ENCODE data around the gene ALDOB.

ALDOB gene

DNA sequence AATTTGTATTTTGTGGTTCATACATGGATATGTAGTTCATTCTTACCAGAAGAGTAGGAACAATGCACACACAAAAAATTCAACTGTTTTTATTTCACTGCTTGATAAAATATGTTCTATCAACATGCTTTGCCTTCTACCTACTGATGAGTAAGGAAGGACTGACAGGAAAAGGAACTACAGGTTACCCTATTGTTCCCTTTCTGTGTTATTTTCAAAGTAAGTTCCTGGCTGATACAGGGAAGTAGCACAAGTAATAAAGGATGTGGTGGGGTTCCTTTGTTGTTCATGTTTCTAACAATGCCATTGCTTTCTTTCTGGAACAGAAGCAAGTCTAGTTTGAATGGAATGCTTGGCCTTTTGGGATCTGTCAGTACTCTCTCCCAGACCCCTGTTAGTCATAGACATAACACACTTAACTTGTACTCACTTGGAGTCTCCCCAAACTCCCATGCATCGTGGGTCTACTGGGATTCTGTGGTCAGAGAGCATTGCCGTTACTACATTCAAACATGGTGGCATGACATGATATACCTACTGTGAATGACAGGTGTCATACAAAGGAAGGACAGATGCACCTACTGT is 20.2 kb upstream of the ALDOB start:
- no peak for DNase-seq

DNA sequence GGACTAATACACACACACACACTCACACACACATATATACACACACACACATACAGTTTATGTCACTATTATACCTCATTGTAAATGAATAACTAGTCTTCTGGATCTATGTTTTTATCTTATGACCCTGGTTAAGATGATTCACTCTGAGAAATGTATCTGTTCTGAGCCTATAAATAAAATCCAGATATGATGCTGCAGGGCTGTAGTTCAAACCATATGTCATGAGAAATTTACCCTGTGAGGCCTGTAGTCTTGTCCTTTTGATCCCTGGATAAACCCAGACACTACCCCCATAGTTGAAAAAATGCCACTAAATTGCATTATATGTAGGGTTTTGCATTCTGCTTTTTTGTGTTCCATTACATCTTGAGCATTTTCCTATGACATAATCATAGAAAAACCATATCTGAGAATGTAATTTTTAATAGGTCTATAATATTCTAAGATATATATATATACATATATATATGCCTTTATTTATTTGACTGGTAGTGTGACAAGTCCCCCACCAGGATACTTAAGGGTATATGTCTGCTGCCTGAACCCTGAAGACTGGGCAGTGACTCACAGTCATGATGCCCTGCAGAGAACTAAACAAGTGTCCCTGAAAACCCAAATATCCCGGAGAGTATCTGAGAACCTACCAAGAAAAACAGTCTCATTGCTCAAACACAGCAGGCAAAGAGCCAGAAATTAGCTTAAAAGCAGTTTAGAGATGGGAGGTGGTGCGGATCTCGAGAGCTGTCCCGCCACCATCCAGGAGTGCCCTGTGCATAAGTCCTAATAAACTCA is 18.4 kb upstream of the ALDOB start:
- no peak for DNase-seq

DNA sequence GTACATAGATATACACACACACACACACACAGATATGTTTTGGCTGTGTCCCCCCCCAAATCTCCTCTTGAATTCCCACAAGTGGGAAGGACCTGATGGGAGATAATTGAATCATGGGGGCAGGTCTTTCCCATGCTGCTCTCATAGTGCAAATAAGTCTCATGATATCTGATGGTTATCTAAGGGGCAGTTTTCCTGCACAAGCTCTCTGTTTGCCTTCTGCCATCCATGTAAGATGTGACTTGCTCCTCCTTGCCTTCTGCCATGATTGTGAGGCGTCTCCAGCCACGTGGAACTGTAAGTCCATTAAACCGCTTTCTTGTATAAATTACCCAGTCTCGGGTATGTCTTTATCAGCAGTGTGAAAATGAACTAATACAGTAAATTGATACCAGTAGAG is 15.9 kb upstream of the ALDOB start:
- DNase-seq: no peak

DNA sequence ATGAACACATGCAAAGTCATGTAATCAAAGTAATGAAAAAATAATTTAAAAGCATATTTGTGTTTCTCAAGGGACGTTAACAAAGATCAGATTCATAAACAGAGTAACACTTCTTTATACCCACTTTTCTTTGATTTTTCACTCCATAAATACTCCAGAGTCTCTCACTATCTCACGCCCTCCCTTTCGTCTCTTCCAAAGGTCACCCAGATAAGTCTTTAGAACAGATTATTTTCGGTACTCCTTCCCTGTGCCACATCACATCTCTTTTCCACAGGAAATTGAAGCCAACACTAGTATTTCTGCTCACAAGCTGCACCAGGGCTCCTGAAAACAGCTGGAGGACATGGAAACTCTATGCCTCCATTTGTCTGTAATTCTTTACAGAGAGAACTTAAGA is 15.4 kb upstream of the ALDOB start:
- DNase-seq: no peak

DNA sequence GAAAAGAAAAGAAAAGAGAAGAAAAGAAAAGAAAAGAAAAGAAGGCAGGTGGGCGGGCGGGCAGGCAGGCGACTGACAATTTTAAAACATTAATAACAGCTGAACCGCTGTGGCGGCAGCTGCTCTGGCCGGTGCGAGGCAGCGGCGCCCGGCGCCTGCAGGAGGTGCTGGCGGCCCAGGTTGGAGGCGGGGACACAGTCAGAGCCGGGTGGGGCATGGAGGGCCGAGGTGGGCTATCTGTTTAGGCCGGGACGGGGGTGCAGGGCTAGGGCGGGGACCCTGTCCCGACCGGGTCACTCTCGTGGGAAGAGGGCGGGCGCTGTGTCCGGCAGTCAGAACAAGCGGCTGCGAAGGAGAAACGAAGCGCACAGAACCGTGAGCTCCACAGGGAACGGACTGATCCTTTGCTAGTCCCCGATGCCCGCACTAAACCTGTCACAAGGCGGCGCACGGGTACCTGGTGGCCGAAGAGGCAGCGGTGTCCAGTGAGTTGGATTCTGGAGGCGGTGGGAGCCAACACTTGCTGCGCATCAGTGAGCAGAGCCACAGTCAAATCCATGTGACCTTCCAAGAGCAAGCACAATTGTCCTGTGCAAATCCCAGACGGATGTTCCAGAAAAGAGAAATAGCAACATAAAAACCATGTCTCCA is 13.6 kb upstream of the ALDOB start:
- DNase-seq: peak; percentile 38 to 85

DNA sequence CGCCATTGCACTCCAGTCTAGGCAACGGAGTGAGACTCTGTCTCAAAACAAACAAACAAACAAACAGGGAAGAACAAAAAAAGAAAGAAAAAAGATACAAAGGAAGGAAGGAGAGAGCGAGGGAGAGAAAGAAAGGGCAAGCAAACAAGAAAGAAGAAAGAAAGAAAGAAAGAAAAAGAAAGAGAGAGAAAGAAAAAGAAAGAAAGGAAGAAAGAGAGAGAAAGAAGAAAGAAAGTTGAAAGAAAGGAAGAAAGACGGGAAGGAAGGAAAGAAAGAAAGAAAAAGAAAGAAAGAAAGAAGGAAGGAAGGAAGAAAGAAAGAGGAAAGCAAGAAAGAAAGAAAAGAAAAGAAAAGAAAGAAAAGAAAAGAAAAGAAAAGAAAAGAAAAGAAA is 13.1 kb upstream of the ALDOB start:
- DNase-seq: no peak

DNA sequence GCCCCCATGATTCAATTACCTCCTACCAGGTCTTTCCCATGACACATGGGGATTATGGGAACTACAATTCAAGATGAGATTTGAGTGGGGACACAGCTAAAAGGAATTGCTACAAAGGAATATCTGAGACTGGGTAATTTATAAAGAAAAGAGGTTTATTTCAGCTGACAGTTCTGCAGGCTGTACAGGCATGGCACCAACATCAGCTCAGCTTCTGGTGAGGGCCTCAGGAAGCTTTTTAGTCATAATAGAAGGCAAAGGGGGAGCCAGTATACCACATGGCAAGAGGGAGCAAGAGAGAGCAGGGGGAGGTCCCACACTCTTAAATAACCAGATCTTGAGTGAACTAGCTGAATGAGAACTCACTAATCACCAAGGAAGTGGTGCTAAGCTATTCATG is 11.2 kb upstream of the ALDOB start:
- DNase-seq: no peak

DNA sequence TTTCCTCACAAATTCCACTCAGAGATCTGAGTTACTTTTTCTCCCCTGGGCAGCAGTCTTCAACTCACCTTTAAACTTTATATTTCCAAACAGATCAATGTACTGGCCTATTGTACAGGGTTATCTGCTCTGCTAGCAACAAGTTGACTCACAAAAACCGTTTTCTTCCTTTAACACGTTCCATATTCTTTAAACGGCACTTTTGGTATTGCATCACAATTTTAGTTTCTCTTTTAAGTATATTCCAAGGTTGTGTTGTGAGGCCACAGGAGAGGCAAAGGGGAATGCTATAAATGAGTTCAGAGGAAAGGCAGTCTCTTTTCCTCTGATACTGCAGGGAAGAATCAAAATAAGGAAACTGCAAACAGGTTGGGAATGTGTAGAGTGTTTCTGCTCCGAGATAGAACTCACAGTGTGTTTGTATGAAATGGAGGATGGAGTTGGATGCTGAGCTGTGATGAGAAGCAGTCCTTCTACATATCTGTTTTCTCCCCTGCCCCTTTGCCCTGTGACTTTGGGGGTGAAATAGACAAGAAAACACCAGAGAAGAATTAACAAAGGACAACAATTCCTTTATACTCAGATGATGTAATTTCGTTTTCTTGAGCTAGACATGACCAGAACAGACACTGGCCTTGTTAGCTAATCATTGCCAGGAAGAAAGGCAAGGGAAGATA is 9.9 kb upstream of the ALDOB start:
- DNase-seq: no peak

DNA sequence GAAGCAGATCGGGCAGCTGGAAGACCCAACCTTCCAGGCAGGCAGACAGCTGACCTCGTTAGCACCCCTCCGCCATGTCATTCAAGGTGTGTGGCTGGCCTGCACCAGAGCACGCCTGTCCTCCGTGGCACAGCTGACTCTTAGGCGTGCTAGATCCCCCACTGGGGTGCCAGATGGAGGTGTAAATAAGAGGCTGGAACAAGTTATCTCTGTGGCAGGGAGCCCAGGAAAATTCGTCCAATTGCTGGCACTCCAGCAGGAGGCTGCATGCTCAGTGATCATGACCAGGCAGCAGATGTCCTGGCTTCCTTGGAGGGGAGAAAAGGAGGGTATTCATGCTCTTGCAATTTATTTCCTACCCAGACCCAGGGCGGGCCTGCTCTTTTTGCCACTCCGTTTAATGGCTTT is 7.8 kb upstream of the ALDOB start:
- no peak for DNase-seq

DNA sequence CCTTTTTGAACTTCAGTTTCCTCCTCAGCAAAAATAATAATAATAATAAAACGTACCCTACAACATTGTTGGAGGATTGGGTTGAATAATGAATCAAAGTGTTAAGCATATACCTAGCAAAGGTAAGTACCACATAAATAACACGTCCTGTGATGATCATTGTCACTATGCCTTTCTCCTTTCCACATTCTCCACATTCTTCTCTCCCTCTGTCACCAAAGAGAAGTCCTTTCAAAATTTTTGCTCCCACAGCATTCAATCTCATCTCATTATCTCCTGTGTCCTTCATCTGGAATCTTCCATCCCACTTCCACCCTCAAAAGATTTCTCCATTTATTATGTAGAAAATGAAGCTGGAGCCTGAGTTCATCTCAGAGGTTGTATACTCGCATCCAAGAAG is 7.2 kb upstream of the ALDOB start:
- no peak for DNase-seq

DNA sequence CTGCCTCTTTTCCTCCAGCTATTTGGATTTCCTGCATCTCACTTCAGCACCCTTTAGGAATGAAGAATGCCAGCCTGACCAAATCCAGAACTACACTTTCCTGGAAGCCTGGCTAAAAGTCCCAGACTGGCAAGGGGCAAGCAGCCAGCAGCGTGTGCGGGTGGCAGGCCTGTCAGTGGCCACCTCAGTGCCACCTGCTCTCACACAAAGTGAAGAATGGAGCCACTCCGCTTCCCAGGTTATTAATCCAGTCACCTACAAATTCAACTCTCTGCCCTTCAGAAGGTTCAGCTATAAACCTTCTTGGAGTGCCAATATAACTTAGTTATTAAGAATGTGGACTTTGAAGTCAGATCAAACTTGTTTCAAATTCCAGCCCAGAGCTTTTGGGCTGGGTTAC is 6.7 kb upstream of the ALDOB start:
- DNase-seq: no peak

DNA sequence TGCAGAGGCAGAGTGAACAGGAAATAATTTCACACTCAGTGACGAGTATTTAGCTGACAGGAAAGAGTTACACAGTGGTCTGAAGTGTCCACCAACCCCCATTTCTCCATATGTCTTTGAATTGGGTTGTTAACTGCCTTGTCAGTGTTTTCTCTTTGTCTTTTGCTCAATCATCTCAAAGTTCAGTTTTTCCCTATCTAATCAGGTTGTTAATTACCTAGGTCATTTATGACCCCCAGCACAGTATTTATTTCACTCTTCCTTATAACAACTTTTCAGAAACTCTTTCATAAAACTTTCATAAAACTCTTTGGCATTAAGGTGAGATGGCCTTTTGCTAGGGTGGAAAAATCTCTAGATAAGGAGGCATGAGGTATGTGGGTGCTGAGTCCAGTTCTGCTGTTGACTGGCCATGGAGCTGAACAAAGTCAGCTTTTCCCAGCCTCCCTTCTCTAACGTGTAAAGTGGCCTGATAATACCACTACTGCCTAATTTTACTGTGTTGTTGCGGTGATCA is 5.2 kb upstream of the ALDOB start:
- DNase-seq: no peak

DNA sequence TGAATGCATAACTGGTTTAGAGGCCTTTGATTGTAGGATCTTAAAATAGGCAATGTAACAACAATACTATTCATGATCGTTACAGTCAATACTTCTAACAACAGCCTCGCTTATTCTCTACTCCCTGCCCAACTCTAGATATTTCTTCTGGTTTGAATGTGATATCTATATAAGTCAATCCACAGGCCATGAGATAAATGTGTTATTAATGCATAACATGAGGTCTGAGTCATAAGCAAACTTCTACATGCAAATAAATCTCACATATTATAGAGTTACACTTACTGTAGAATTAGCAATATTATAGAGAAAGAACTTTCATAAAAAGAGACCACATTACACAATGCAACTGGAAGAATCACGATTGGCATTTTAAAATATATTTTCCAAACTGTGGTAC is 2.9 kb upstream of the ALDOB start:
- no peak for DNase-seq

DNA sequence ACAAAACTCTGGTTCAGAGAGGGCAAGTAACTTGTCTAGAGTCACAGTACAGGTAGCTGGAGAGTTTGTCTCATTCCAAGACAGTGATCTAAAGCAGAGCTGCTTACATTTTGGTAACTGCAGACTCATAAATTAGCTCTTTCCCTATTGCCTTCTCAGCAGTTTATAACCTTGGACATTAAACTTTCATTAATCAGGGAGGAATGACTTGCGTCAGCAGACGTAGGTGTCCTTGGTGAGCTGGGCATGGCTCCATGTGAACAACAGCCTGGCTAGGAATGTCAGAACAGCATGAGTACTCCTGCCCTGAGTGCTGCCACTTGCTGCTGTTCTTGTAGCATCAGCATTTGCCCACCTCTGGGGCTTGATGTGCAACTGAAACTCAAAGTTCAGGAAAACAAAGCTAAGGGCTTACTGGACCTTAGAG is 2.2 kb upstream of the ALDOB start:
- DNase-seq: no peak

DNA sequence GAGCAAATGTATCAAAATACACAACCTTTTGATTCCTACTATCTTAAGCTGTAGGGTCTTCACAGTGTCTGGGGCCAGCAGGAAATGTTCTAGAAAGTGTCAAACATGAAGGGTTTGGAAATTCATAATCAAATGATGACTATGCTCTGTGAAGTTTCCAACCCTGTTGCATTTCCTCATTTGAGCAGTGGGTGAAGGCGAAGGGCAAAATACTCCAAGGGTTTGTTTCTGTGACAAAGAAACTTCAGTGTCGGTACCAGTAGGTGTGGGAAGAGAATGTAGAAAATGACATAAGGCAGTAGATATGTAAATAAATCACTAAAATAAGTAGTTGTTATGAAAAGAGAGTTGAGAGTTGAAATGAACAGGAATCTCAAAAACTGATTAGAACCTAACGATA is 576 bp downstream of the ALDOB start:
- DNase-seq: no peak

DNA sequence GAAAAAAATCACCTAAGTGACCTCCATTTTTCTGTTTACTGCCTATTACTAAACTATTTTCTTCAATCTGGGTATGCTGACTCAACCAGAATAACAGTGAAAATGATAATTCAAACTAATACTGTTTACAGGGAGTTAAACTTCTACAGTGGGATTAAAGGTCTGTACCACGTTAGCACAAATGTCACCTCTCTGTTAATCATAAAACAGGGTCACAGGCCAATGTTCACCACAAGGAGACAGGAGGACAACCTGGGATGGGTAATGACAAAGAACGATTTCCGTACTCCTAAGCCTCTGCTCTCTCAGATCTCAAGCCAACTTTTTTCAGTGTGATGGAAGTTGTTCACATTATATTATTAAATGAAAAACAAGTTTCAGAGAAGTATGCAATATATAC is 2.3 kb downstream of the ALDOB start:
- DNase-seq: no peak

DNA sequence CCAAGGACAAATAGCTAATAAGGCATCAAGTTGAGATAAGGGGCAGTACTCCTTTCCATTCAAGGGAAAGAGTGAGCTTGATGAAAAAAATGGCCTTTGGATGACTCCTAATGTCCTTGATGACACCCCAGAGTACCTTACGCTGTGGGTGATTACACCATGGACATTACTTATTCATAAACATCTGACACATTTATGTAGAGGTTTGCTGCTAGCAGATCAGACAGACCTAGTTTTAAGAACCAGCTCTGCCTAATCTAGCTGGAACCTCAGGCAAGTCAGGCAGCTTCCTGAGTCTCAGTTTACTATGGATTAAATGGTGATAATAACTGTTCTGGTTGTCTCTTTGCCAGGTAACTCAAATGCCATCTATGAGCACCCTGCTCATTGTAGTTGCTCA is 2.8 kb downstream of the ALDOB start:
- no peak for DNase-seq

DNA sequence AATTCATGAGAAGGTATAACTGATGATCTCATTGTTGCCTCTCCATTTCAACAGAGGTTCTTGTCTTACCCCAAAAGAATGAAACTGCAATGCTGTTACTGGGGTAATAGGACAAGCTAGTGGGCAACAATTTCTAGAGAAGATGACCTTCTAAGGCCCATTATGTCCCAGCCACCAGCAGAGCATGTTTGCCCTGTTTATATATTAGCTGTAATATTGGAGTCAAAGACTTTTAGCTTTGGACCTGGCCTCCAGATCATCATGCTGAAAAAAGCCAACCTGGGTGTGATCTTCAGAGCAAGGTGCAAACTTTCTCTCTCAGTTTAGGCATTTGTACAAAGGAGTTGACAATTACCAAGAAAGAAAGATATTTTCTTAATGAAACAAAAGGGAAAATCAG is 3.4 kb downstream of the ALDOB start:
- DNase-seq: no peak

DNA sequence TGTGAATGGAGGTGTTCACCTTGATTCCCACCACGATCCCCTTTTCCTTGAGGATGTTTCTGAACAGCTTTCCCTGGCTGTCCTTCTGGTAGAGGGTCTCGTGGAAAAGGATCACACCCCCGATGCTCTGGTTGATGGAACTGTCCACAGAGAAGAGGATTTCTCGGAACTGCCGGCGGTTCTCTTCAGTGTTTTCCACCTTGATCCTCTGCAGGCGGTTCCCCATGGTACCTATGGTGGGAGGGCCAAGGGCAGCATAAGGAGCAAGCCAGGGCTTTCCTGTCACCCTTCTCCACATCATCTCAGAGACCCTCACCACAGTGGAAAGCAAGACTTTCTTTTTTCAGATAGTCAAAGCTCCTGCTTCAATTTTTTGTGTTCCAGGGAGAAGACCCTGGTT is 5.8 kb downstream of the ALDOB start:
- no peak for DNase-seq

DNA sequence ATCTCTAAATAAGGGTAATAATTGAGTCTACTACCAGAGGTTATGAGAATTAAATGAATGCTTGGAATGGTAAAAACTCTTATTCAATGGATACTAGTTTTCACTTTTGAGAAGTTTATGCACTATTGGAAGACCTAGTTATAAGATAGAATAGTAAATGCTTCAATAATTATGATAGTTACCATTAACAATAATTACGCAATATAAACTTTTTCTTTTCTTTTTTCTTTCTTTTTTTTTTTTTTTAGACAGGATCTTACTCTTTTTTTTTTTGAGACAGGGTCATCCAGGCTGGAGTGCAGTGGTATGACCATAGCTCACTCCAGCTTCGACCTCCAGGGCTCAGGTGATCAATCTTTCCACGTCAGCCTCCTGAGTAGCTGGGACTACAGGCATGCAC is 6.7 kb downstream of the ALDOB start:
- no peak for DNase-seq

DNA sequence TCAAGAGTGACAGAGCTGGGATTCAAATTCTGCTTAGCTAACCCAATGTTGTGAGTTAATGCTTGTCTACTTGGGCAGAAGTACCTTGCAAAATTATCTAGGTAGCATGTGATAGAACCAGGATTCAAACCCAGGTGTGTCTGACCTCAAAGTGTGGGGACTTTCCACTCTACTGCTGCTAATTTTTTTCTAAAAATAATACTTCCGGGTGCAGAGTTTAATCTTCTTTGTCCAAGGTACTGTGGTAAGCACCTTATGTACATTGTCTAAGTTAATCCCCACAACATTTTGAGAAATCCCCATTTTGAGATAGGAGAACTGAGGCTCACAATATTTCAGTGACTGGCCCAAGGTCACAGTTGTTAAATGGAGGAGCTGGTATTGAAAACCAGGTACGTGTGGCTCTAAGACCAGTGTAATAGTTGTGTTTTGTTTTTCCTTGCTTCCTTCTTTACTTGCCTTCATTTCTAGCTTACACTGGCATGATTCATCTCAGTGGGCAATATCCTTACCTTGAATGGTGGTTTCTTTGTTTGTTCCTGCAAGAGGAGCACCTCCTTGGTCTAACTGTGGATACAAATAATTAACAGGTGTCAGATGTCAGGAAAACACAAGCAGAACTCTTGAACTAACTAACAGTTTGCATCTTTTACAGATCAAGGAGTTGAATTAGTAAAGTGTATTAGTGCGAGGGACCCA is 7.5 kb downstream of the ALDOB start:
- no peak for DNase-seq

DNA sequence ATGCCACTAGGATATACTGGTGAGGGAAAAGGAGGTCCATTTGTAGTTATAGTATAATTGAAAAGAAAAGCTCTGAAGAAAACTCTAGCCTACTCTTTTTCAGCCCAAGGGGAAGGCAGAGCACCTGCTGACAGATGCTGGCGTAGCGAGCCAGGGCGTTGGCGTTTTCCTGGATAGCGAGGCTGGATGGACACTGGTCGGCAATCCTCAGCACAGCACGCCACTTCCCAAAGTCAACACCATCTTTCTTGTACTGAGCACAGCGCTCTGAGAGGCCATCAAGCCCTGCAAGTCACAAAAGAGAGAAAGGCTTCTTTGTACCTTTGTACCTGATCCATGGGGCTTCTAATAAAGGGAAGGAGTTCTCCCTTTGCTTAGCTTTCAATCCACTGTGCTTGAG is 8.2 kb downstream of the ALDOB start:
- no peak for DNase-seq

DNA sequence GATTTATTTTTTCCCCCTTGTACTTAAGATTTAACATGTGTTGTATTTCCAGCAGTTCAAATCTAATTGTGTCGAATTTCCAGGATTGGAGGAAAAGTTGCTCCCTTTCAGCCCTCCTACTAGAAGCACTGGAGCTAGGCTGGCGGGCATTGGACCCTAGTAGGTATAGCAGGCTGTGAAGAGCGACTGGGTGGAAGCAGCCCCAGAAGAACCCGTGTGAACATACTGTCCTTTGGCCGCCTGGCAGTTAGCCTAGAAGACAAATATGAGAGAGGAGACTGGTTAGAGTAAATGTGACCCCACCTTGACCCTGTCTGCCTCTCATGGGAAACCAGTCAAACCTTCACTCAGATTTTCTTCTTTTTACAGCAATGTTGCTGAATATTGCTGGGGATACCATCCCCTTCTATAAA is 13.9 kb downstream of the ALDOB start:
- DNase-seq: no peak
